Esophagus mucosa (tissue), 1 donor: ENCODE results near the gene EREG. TPM values are rescaled to one million over a fixed set of nuclear protein-coding genes. Genes with fewer than 3 reads are reported as not detected.
"Not testable (repeated sequence)": the region's sequence is repeated elsewhere in the genome, so short reads cannot be mapped to it uniquely, and the experiment has no call there.

Source experiments
- ATAC-seq: fragments of 200-7000 bp; cut with Tn5 transposase; one replicate; pipeline ENCODE4 v1.9.1; 2020
- total RNA-seq: library from RNA; stranded (reverse); gene quantifications from one replicate; pipeline ENCODE4 v1.2.4, GENCODE V29; 2023
- donor health status: DM: yes; HTN: yes; CAD: no.

EREG gene
- total RNA-seq, 1 donor from 2014 or later, result 46.5 TPM

DNA sequence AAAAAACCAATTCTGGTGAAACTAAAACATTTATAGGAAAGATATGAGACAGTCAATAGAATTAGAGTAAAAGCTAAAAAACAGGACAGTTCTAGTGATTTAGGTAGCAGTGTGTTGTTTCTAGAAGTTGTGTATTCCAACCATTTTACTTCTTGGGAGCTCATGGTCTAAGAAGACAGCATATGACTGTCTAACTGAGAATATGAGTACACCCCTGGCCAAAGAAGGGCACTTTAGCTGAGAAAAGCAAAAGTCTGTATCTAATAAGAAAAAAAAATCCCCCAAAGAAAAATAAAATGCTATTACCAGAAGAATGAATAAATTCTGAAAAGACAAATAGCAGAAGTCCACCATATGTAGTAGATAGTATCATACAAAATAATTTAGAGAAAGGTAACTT, 26.4 kb downstream of the EREG start:
- ATAC-seq, result no peak

DNA sequence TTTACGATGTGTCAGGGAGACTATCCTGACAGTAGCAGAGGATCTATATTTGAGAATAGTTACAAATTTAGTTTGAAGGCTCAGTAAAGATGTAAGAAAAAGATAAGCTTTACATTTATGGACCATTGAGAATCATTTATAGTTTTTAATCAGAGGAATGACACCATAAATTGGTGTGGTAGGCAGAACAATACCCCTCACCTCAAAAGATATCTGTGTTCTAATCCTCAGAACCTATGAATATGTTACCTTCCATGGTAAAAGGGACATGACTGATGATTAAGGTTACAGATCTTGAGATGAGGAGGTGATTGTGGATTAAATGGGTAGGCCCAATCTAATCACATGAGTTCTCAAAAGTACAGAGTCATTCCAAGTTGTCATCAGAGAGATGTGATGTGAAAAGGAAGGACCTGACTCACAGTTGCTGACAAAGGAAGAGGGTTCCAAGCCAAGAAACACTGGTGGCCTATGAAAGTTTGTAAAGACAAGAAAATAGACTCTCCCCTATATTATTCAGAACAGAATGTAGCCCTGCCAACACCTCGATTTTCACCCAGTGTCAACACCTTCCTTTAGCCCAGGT, 27.0 kb downstream of the EREG start:
- peak; percentile 24 for ATAC-seq

DNA sequence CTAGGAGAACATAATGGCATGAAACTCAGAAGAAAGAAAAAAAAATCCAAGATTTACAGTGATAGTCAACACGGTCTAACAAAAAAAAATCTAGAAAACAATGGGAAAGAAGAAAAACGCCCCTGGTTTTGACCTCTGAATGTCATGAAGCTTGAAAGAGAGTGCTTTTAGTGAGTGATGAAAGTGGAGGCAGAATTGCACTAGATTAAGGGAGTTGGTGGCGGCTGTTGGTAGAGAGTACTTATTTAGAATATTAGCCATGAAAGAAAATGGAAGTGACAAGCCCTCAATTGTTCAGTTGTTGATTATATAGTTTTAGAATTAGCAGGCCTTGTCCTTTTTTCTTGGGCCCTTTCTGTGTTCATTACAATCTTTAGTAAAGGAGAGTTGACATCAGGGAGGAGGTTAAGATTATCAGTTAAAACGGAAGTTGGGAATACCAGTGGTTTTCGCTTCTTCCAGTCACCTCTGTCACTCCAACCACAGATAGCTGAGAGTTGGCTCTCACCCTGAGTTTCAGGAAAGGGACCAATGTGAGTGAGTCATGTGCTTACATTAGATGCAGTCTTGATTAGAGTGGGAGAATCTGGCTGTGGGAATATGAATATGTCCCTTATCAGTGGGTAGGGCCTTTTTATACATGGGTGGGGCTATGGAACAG, 29.7 kb downstream of the EREG start:
- ATAC-seq, result no peak

DNA sequence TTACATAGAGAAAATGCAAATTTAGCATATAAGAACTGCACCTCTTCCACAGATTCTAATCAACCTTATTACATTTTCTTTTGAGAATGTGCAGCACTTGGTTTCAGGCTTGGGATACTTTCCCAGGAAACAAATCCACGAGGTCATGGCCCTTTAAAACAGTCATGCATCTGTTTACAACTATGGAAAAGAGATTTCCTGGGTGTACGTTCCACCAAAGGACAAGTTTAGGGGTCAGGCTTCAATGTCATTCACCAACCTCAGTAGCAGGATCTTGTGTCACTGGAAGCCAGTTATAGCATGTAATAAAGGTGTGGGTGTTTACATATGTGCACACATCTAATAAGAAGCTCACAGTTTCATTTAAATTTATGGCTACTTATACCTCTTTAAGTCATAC, 30.7 kb downstream of the EREG start:
- no peak for ATAC-seq

DNA sequence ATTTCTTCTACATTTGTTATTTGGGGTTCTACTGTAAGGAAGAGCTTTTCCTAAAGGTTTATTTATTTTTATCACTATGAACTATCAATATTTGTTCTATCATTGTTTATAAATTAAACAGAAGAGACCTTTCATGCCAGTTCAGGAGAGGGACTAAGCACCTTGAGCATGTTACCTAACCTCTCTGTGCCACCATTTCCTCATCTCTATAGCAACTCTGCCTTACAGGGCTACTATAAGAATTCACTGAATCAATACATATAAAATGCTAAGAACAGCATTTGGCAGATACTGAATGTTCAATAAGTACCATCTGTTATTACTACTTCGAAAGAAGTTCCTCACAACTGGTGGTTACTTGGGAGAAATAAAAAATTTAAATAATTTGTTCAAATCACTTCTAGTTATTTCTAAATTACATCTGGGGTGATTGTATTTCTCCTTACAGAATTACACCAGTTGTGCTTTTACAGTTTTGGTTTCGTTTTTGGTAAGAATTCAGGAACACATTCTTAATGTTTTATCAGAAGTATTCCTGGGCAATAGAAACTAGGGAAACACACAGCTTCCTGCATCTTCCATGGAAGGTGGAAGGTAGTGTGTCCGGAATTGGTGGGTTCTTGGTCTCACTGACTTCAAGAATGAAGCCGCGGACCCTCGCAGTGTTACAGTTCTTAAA, 32.9 kb downstream of the EREG start:
- ATAC-seq, result no peak

DNA sequence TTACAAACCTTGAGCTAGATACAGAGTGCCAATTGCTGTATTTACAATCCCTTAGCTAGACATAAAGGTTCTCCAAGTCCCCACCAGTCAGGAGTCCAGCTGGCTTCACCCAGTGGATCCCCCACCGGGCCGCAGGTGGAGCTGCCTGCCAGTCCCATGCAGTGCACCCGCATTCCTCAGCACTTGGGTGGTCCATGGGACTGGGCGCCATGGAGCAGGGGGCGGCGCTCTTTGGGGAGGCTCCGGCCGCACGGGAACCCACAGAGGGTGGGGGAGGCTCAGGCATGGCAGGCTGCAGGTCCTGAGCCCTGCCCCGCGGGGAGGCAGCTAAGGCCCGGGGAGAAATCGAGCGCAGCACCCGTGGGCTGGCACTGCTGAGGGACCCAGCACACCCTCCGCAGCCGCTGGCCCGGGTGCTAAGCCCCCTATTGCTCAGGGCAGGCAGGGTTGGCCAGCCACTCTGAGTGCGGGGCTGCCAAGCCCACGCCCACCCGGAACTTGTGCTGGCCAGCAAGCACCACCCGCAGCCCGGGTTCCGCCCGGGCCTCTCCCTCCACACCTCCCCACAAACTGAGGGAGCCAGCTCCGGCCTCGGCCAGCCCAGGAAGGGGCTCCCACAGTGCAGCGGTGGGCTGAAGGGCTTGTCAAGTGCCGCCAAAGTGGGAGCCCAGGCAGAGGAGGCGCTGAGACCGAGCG, 34.1 kb downstream of the EREG start:
- ATAC-seq, result not testable (repeated sequence)

DNA sequence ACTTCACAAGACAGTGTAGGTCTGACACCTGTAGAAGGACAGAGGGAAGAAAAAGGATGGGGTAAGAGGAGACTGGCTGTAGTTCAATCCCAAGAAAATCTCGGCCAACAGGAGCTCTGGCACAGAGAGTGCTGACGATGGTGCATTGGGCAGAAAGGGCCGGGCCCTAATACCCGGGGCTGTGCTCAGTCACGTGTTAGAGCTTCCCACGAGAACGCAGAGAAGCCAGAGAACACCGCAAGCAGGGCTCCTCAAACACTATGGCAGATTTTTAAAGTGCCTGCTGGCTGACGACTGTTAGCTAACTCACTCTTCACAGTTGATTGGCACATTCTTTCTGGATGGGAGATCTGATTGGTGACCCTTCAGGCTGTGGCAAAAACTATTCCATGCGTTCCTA, 35.5 kb downstream of the EREG start:
- no peak for ATAC-seq

DNA sequence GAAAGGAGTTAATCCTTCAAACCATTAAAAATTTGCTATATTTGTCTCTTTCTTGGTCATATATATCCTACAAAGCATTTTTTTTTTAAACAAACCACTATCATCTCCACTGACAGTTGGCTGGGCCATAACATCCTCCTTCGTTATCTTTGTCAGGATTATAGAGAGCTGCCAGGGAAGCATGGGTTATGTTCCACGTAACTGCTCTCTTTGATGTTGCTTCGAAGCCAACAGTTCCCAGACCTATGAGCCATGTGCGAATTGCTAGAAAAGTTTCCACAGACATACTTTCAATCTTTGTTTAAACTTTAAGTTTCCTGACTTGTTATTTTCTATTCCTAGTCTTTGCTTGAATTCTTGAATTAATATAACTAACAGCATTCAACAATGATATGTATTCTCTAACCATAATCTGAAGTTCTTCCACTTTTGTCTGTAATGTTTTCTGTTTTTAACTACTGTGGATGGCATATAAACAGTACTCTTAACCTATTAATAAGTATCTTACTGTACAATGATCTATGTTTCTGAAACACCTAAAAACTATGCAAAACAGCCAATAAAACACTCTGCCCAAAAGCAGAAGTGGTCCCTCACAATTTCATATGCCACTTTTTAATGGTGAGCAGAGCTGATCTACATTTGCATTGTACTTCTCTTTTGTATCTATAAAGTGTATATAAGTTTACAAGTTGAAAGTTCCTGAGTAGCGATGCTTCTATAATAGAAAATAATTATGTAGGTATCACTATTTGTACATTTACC, 37.9 kb downstream of the EREG start:
- no peak for ATAC-seq

DNA sequence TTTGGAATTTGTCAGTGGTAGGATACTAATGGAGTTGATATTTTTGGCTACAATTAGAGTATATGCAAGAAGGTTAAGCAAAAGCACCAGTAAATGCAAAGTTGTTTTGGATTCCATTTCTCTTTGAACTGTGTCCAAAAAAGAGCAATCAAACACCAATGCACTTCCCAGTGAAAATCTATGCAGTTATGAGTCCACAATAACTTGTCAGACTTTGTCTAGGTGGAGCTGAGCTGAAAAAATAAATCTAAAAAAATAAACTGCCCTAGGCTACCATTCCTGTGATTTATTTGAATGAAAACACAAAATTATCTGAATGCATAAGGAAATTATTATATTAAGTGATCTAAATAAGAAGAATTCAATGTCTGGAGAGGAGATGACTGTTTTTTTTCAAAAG, 42.9 kb downstream of the EREG start:
- ATAC-seq, result no peak

DNA sequence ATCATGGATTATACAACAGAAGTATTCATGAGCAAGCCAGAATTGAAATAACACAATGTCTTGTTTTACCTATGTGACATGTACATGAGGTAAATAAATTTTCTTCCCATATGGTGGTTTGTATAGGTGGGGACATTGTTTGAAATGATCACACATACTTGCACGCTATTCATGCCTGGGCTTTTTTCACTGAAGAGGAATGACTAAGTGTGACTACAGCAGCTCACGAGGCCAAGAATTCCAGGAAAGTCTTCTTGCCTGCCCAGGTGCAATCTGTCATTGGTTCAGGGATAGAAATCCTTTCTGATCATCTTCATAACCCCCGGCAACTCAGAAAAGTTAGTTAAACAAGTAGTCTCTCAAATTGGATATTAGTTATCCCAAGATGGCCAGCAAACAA, 43.7 kb downstream of the EREG start:
- ATAC-seq, result peak; percentile 59

DNA sequence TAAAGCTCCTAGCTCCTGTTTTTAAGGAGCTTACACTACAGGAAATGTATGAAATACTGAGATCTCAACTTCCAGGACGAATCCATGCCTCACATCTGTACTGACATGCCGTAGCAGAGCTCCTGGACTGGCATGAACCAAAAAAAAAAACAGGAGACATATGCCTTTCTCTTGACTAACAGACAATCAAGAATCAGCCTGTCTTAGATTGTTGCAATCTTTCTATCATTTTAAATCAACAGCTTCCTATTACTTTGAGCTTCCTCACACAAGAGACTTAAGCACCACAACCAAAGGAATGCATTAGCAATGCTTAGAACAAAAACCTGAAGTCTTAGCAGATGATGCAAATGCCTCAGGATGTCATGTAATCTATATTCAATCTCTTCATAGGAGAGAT, 45.3 kb downstream of the EREG start:
- ATAC-seq, result peak; percentile 83

DNA sequence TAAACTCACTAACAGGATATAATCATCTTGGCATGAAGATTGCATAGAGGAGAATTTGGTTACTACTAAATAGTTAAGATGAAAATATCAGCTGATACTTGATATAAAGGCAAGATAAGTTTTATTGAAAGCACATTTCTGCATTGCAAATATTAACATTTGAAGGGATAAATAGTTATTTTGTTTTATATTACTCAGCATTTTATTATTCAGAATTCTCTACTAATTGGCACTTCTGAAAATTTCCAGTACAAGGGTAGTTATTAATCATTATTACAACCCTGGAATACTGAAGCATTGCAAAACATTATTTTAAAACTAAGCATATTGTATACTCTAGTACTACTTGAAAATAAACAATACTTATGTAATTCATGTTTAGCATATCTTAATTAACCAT, 47.3 kb downstream of the EREG start:
- ATAC-seq, result no peak

DNA sequence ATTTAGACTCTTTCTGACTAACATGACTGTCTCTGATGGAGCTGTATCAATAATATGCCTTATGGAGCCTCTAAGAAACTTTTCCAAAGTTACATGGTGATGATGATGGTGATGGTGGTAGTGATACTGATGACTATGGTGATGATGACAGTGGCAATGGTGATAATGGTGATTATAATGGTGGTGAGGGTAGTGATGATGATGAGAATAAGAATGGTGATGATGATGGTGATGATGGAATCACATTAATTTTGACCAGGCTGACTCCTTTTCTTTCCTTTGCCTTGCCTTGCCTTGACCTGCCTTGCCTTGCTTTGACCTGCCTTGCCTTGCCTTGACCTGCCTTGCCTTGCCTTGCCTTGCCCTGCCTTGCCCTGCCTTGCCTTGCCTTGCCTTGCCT, 48.3 kb downstream of the EREG start:
- ATAC-seq, result no peak

DNA sequence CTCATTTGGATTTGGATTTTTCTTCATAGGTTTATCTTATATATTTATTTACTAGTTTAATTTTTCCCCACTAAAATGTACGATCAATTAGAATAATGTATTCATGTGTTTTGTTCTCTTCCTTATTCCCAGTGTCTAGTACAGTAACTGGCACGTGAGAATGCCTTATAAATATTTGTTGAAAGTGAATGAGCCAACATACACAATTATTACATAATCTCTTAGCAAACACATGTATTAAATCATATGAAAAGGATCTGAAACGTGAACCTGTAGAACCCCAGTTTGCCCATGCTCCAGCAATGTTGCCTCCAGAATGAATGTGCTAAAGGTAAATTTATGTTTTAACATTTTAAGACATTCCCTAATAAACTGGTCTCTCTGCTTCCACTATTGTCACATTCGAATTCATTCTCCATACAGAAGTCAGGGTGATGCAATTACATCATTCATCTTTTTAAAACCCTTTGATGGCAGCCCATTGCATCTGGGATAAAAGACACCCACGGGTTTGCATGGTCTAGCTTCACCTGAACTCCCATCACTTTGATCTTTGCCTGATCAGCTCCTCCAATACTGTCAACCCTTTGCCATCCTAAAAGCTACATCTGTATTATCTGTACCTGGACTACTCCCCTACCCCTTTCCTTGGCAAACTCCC, 49.3 kb downstream of the EREG start:
- no peak for ATAC-seq

DNA sequence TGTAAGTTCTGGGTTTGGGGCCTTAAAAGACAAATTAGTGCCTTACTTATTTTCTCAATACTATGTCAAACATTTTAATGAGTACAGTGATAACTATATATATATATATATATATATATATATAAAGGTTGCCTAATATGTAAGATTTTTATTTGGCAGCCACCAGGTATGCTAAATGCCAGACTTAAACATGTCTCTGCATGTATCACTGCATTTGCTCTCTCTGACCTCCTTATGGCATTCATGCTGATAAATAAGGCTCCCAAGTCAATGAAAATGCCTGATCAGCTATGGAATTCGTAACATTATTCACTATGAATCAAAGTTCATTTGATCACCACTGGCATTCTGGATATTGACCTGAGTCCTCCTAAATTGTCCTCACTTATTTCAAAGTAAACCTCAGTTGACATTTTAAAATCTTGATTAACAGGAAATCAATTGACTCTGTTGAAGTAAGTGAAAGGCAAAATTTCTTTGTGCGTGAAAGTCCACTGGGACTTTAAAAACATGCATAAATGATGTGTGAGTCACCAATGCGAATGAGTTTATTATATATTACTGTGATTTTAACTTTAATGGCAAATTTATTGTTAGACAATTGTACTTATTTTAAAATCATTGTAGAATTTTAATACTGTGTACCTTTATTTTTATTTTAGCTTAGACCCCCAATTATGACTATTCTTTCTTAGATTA, 50.8 kb downstream of the EREG start:
- peak; percentile 66 for ATAC-seq

DNA sequence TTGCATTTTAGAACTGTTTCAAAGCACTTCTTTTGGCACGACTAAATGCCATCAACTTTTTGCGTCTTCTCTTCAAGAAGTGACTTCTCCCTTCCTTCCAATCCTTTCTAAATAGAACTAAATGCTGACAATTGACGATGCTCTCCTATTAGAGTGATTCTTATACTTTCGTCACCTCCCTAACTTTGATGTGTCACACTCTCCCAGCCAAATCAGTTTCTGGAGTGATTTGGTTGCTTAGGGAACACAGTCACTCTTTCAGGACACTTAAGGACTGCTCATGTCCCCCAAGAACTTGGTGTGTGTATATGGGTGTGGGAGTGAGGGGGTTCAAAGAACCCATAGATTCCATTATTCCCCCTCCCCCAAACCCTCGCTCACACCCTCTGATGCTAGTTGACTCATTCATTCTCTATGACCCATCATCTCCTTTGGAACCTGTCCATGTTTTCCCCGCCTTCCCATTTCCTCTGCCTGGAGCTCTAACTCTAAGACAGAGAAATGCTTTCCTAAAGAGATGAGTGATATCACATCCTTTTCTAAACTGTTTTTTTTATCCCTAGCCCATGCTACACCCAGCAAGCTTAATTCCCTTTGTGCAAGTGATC, 53.2 kb downstream of the EREG start:
- ATAC-seq, result peak; percentile 72

DNA sequence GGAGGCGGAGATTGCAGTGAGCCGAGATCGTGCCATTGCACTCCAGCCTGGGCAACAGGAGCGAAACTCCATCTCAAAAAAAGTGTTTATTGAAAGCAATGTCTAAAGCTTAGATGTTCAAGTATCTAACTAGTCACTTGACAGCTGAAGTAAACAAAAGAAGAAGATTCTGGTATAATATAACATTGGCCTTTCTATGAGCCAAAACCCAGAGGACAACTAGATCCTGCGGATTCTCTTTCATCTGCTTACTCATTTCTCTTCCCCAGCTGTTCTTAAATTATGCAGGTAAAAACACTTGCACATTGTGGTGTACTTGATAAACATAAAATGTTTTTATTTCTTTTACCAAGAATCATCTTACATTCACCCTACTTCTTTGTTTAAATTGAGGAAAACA, 55.9 kb downstream of the EREG start:
- no peak for ATAC-seq

DNA sequence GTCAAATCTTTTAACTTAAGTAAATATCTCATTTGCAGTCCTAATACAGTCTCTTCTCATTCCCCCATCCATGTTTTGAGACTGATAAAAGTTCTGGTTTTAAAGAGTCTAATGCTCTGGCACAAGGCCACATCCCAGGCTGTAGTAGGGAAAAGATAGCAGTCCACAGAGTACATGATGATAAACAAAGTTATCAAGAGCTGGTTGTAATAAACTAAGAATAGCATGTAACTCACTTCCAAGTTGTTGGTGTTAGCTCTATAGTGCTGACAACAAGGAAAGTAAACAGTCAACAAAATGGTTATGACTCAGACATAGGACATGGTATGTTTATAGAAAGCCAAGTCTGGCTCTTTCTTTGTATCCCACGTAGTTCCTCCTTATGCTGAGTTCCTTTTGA, 58.2 kb downstream of the EREG start:
- no peak for ATAC-seq

DNA sequence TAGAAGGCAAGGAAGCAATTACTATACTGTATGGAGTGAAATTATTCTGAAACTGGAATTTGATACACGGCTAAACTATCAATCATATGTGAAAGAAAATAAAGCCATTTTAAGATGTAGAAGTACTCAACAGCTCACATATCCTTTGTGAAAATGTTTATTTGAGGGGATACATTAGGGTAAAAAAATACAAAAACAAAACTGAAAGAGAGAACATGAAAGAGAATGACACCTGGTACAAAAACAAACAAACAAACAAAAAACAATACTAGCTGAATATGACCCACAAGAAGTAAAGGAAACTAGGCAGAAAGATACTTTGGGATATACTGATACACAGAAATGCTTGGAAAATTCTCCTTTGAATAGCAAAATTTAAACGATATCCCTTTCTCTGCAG, 59.2 kb downstream of the EREG start:
- ATAC-seq, result no peak

DNA sequence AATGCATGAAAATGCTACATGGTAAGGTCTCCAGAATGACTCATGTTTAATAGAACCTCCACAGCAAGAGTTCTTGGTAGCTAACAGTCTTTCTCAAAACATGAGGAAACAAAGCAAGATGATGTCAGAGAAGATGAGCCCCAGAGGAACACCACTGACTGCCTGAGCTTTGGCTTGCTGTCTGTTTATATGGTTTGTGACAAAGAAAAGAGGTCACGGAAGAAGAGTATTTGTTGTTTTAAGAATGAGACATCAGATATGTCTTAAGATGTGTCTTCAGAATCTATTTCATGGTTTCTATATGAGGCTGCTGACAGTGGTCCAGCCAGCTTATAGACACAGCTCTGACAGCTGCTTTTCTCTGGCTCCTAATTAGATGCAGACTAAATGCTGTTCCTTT, 61.2 kb downstream of the EREG start:
- no peak for ATAC-seq

DNA sequence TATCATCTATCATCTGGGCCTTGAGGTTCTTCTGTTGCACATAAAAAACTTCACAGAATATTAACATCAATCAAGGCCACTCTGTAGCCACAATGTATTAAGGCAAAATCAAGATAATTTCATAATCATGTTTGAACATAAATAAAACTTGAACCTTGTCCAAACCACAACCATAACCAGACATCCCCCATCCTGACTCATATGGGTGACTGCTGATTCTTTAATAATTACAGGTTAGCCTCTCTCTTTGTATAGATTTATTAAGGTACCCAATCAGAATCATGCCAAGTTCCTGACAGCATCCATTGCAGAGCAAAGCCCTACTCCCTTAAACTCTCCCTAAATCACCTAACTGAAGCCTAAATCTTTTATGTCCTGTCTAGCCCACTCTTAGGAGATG, 63.3 kb downstream of the EREG start:
- peak; percentile 70 for ATAC-seq
